Heart right ventricle (tissue), 16 donors: ENCODE measurements around the gene NR4A3. TPM values are rescaled to one million over a fixed set of nuclear protein-coding genes. Genes with fewer than 3 reads are reported as not detected.

Experiments
- ATAC-seq, 8 donors: fragments of 200-7000 bp; cut with Tn5 transposase; one replicate each; pipeline ENCODE4 v1.9.1; 2020; ENCODE audit warnings: mild to moderate bottlenecking in 8 of 8, moderate library complexity in 8 of 8, moderate number of reproducible peaks in 1 of 8
- DNase-seq, 2 donors: peaks; one replicate each; pipeline ENCODE4 v3.0.0-alpha.2; 2020
- H3K27ac ChIP-seq, 10 donors: fragments of 200-600 bp; sonication (generic) in 2 of 10; one replicate each; pipeline versions ENCODE4 v1.5.0 to v1.8.0; 2020 to 2022; ENCODE audit warnings: mild to moderate bottlenecking in 3 of 10
- H3K27me3 ChIP-seq, 7 donors: fragments of 200-600 bp; one replicate each; pipeline ENCODE4 v1.8.0; 2021 to 2022; ENCODE audit warnings: mild to moderate bottlenecking in 2 of 7
- H3K36me3 ChIP-seq, 9 donors: fragments of 200-600 bp; sonication (generic) in 1 of 9; one replicate each; pipeline versions ENCODE4 v1.5.0 to v1.8.0; 2020 to 2022; ENCODE audit warnings: mild to moderate bottlenecking in 2 of 9
- H3K4me1 ChIP-seq, 9 donors: fragments of 200-600 bp; sonication (generic) in 1 of 9; one replicate each; pipeline versions ENCODE4 v1.5.0 to v1.8.0; 2020 to 2022; ENCODE audit warnings: mild to moderate bottlenecking in 4 of 9
- H3K4me3 ChIP-seq, 10 donors: fragments of 200-600 bp; sonication (generic) in 2 of 10; one replicate each; pipeline versions ENCODE4 v1.5.0 to v1.8.0; 2020 to 2022; ENCODE audit warnings: mild to moderate bottlenecking in 7 of 10, moderate library complexity in 2 of 10
- H3K9me3 ChIP-seq, 11 donors: fragments of 200-600 bp in 10 of 11; sonication (generic) in 2 of 11; one replicate each; pipeline versions ENCODE4 v1.5.0 to v1.8.0; 2013 to 2022; ENCODE audit warnings: mild to moderate bottlenecking in 2 of 11, control low read depth in 1 of 11, moderate library complexity in 1 of 11
- WGBS, 2 donors: extraction: QIAGEN DNeasy Blood & Tissue Kit; methylation state at CpG; one replicate each; pipeline ENCODE4 v1.1.7; 2013; ENCODE audit warnings: inconsistent platforms in 1 of 2; 5-methylcytosine and 5-hydroxymethylcytosine counted together
- intact Hi-C, 10 donors: fragments of 100-400 bp; cut with DNase I; formaldehyde crosslinking; loops; one replicate each; pipeline versions ENCODE4 v1.11.1 to v1.14.2; 2022
- polyA plus RNA-seq, 2 donors: library from polyadenylated mRNA; stranded (reverse); fragments of 200-250 nt; gene quantifications; one replicate each; pipeline ENCODE4 v1.2.3, GENCODE V29; 2013
- total RNA-seq, 10 donors: library from RNA; stranded (reverse); fragmentation: NEBNext Ultra II Directional in 3 of 10; extraction: Animal tissue kit (Norgen Biotek cat#: 25700) in 3 of 10; gene quantifications; one replicate each; pipeline versions ENCODE4 v1.2.1 to v1.2.4, GENCODE V29; 2021 to 2023
- TF ChIP-seq, protein P1 (sequence below), 9 donors: fragments of 200-600 bp; sonication (generic) in 2 of 9; IDR thresholded peaks; one replicate each; pipeline versions ENCODE4 v1.5.0 to v1.8.0; 2021 to 2022; ENCODE audit warnings: antibody characterized with exemption in 9 of 9, mild to moderate bottlenecking in 5 of 9, moderate library complexity in 1 of 9
- donor health status: Arrhythmogenic right ventricular cardiomyopathy.
- donor health status: ischemic (EF 13 %, LVEDD 7.1; RV severe dilation, severe dysfunction).
- donor health status: healthy with polysubstance abuse.
- donor health status: DM: no; HTN: yes; CAD: no.
- donor health status: DM: no; HTN: no; CAD: no.
- donor health status: ischemic (EF 25% LVEDD 6.9; RV normal size, moderate dysfunction).
- donor health status: ischemic (EF 25% LVEDD 5.7; RV mildly dilated, moderate dysfunction).
- donor health status: healthy.
- donor health status: DM: yes; HTN: yes; CAD: no.
- donor health status: Ischemic cardiomyopathy.
- donor health status: ischemic (EF 35%, LVEDD 5.7; RV mildly dilated, moderate dysfunction).
- donor health status: nonischemic (EF 11% LVEDD 7.7; RV severe dilation, severe dysfunction).
- donor health status: DM: yes; HTN: yes; CAD: no.
- donor health status: PGD.
- donor health status: ischemic (EF 29% LVEDD 5.4; RV normal size, mild dysfunction).
- donor health status: nonischemic (EF 23%, LVEDD 6.1; RV moderate dilation, normal function).

The NR4A3 gene
- total and polyA plus RNA-seq, 12 donors = 2.6 to 148 (median 11.6) TPM

DNA sequence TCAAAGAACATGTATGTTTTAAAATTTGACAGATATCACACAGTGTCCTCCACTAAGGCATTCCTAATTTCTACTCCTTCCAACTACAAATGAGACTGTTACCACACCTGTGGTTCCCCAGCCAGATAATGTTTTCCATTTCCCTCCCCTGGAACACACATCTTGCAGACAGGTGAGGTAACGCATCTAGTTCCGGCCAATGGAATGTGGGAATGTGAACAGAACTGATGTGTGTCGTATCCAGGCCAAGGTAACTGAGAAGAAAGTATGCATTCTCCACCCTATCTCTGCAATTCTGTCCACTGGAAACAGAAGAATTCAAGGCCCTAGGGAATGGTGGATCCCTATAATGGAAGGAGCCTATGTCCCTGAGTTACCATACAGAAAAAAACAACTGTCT lies 19.9 kb upstream of the NR4A3 start:
- no peak overlapping the region for H3K4me3 ChIP-seq
- WGBS, 2 donors = 96 to 98% methylated on average over 3 of the region's 3 CpGs
- H3K27ac ChIP-seq = no peak overlapping the region
- no peaks in the 10 kb centered on the region for H3K4me1 ChIP-seq
- H3K27me3 ChIP-seq = no peaks in the 10 kb centered on the region
- TF ChIP-seq, protein P1, sequence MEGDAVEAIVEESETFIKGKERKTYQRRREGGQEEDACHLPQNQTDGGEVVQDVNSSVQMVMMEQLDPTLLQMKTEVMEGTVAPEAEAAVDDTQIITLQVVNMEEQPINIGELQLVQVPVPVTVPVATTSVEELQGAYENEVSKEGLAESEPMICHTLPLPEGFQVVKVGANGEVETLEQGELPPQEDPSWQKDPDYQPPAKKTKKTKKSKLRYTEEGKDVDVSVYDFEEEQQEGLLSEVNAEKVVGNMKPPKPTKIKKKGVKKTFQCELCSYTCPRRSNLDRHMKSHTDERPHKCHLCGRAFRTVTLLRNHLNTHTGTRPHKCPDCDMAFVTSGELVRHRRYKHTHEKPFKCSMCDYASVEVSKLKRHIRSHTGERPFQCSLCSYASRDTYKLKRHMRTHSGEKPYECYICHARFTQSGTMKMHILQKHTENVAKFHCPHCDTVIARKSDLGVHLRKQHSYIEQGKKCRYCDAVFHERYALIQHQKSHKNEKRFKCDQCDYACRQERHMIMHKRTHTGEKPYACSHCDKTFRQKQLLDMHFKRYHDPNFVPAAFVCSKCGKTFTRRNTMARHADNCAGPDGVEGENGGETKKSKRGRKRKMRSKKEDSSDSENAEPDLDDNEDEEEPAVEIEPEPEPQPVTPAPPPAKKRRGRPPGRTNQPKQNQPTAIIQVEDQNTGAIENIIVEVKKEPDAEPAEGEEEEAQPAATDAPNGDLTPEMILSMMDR (IDR thresholded peaks at IDR 0.05) = no peak
- ATAC-seq (no peak), DNase-seq (no peak)
- peaks cover 0 to 27% (median 0%) of the 10 kb centered on the region in 9 donors for H3K36me3 ChIP-seq
- H3K9me3 ChIP-seq = peaks cover 0 to 5% (median 0%) of the 10 kb centered on the region in 11 donors
- intact Hi-C loops = loop anchor here in 4 of 10 donors (10.0 kb wide), 3 partner anchors 143 to 413 kb away; no protein-coding TSS in a partner anchor

DNA sequence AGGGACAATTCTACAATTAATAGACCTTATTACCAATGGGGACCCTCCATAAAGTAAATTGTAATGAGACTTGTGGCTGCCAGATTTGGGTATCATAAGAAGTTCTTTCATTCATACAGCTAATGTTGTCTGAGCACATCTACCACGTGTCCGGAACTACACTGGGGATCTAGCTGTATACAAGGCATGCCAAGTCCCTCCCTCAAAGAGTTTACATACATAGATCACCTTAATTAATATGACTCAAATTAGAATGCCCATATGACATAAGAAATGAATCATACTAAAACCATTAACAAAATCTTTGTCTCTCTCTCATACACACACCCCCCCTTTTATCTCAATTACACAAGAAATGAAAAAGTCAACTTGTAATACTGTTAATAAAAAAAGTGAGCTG lies 18.0 kb upstream of the NR4A3 start:
- intact Hi-C loops = loop anchor here in 4 of 10 donors (10.0 kb wide), 3 partner anchors 141 to 411 kb away; no protein-coding TSS in a partner anchor
- H3K27ac ChIP-seq = no peak overlapping the region
- H3K4me3 ChIP-seq = no peak overlapping the region
- peaks cover 0 to 27% (median 0%) of the 10 kb centered on the region in 9 donors for H3K36me3 ChIP-seq
- peaks cover 0 to 5% (median 0%) of the 10 kb centered on the region in 11 donors for H3K9me3 ChIP-seq
- H3K27me3 ChIP-seq = no peaks in the 10 kb centered on the region
- TF ChIP-seq, protein P1 (IDR thresholded peaks at IDR 0.05) = no peak
- 94 to 98% methylated on average over 2 of the region's 2 CpGs for WGBS, 2 donors
- H3K4me1 ChIP-seq = peaks cover 0 to 9% (median 0%) of the 10 kb centered on the region in 9 donors
- ATAC-seq (no peak), DNase-seq (no peak)

DNA sequence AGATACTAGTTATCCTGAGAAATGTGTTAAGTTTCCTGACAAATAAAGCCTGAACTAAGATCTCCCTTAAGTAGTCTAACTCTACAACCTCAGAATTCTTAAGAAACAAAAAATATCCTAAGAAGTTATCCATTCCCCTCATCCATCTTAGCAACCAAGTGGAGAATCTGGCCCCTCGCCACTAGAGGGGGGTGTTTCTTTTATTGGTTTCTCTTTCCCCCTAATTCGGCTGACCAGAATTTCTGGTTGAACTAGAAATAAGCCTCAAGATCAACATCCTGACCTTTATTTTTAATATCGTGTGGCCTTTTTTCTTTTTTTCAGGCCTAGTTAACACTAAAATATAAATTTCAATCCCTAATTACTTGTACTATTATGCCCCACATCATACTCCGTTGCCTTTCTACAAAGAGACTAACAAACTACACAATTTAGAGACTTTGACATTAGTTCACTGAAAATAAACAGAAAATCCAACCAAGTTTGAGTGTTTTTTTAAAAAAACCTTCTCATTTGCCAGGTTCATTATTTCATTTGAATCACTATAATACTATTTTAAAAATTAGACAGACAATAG lies 14.3 kb upstream of the NR4A3 start:
- ATAC-seq = peak in 6 of 8 donors; percentile 55 to 81 (median 65)

DNA sequence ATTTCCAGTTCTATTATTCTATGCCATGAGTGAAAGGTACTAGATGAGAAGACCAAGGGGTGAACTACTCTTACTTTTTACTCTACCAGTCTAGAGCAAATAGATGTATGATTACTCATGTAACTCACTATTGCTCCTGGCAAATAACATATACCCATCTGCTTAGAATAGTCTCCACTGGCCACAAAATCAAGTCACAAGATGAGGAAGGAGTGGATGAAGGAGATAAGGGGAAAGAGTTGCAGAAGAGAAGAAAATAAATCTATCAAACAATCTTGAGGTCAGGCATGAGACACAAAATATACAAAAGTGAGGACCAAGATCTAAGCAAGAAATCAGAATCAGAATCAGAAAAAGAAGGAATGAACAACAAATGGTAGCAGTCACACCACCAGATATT lies 13.7 kb upstream of the NR4A3 start:
- H3K27ac ChIP-seq = no peak overlapping the region
- H3K27me3 ChIP-seq = no peaks in the 10 kb centered on the region
- TF ChIP-seq, protein P1 (IDR thresholded peaks at IDR 0.05) = no peak
- H3K36me3 ChIP-seq = peaks cover 0 to 18% (median 0%) of the 10 kb centered on the region in 9 donors
- H3K4me3 ChIP-seq = no peak overlapping the region
- DNase-seq (no peak), ATAC-seq (no peak)
- H3K4me1 ChIP-seq = peaks cover 0 to 19% (median 3%) of the 10 kb centered on the region in 9 donors
- intact Hi-C loops = loop anchor here in 5 of 10 donors (5.0 to 10.0 kb wide), 5 partner anchors 99 to 541 kb away; partner anchors contain the start of gene STX17 (in 1 of the 5)
- peaks cover 0 to under 1% (median 0%) of the 10 kb centered on the region in 11 donors for H3K9me3 ChIP-seq

More for the DNA sequence above, 14.3 kb upstream of the NR4A3 start:
- peaks cover 0 to 18% (median 0%) of the 10 kb centered on the region in 9 donors for H3K36me3 ChIP-seq
- TF ChIP-seq, protein P1 (IDR thresholded peaks at IDR 0.05) = peak; percentile 68 to 91 (median 84)
- H3K4me3 ChIP-seq = no peak overlapping the region
- 34 to 40% methylated on average over 4 of the region's 4 CpGs for WGBS, 2 donors
- DNase-seq = peak; percentile 36 to 66
- H3K27me3 ChIP-seq = no peaks in the 10 kb centered on the region
- H3K27ac ChIP-seq = no peak overlapping the region
- peaks cover 0 to 17% (median 3%) of the 10 kb centered on the region in 9 donors for H3K4me1 ChIP-seq
- intact Hi-C loops = loop anchor here in 5 of 10 donors (5.0 to 10.0 kb wide), 5 partner anchors 100 to 540 kb away; partner anchors contain the start of gene STX17 (in 1 of the 5)
- peaks cover 0 to 5% (median 0%) of the 10 kb centered on the region in 11 donors for H3K9me3 ChIP-seq
